Osteoblast (primary cell): ENCODE results near the gene ERP44. TPM values are rescaled to one million over a fixed set of nuclear protein-coding genes. Genes with fewer than 3 reads are reported as not detected.

Source experiments
- DNase-seq: peaks from one replicate; pipeline ENCODE4 v3.0.0; 2011; ENCODE audit warnings: low spot score, mixed read lengths; ENCODE audit not compliant: insufficient read length; ENCODE audit errors: missing footprints
- H2AFZ ChIP-seq: 2 replicates; pipeline ENCODE4 v1.6.0; 2011; ENCODE audit warnings: mild to moderate bottlenecking, low read length
- H3K27ac ChIP-seq: 2 replicates; pipeline ENCODE4 v1.5.1; 2011; ENCODE audit warnings: mild to moderate bottlenecking, low read depth, low read length, moderate library complexity
- H3K27me3 ChIP-seq: 2 replicates; pipeline ENCODE4 v1.6.0; 2012; ENCODE audit warnings: mild to moderate bottlenecking, control low read depth, inconsistent platforms, low read length, moderate library complexity; ENCODE audit not compliant: insufficient read depth
- H3K36me3 ChIP-seq: 2 replicates; pipeline ENCODE4 v1.5.1; 2011; ENCODE audit warnings: mild to moderate bottlenecking, low read length, control low read depth, moderate library complexity; ENCODE audit not compliant: insufficient read depth
- H3K4me1 ChIP-seq: 2 replicates; pipeline ENCODE4 v1.5.1; 2011; ENCODE audit warnings: mild to moderate bottlenecking, low read length, control low read depth, moderate library complexity; ENCODE audit not compliant: insufficient read depth
- H3K4me2 ChIP-seq: 2 replicates; pipeline ENCODE4 v1.6.0; 2011; ENCODE audit warnings: mild to moderate bottlenecking, low read length; ENCODE audit not compliant: insufficient read depth
- H3K4me3 ChIP-seq: fragments of 200-600 bp; sonication (generic); 3 replicates; pipeline ENCODE4 v1.5.1; 2012; ENCODE audit warnings: mild to moderate bottlenecking, low read length, inconsistent platforms; ENCODE audit not compliant: insufficient read depth
- H3K79me2 ChIP-seq: 2 replicates; pipeline ENCODE4 v1.6.0; 2012; ENCODE audit warnings: mild to moderate bottlenecking, low read length, control low read depth, inconsistent platforms; ENCODE audit not compliant: insufficient read depth
- H3K9me3 ChIP-seq: 2 replicates; pipeline ENCODE4 v1.5.1; 2011; ENCODE audit warnings: low read depth, low read length, control low read depth
- H4K20me1 ChIP-seq: 2 replicates; pipeline ENCODE4 v1.6.0; 2012; ENCODE audit warnings: mild to moderate bottlenecking, low read length, control low read depth; ENCODE audit not compliant: insufficient read depth
- total RNA-seq: library from RNA; depleted of rRNA; stranded (reverse); fragments of >200 nt; gene quantifications from 2 replicates; pipeline ENCODE4 v1.2.3, GENCODE V29; 2012
- TF ChIP-seq, protein P1 (sequence below): IDR thresholded peaks from 2 replicates; pipeline ENCODE4 v1.5.1; 2011; ENCODE audit warnings: mild to moderate bottlenecking, low read depth, low read length, moderate library complexity; ENCODE audit errors: extremely low read depth

ERP44 gene
- total RNA-seq, 1 donor, result 13.8 TPM

DNA sequence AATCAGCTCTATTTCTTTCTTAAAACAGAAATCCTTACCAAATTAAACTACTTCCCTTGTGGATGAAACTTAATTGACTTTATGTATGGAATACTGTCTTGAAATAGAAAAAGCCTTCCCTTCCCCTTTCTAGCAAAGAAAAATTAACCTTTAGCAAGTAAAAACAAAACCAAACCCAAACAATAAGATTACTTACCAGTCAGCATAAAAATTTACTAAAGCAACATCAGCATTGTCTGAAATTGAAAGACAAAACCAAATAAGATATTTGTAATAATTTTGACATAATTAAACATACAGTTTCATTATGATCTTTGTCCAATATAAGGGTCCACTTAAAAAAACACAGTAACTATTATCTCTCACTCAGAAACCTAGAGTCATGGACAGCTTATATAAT, 41.2 kb downstream of the ERP44 start:
- TF ChIP-seq, protein P1, sequence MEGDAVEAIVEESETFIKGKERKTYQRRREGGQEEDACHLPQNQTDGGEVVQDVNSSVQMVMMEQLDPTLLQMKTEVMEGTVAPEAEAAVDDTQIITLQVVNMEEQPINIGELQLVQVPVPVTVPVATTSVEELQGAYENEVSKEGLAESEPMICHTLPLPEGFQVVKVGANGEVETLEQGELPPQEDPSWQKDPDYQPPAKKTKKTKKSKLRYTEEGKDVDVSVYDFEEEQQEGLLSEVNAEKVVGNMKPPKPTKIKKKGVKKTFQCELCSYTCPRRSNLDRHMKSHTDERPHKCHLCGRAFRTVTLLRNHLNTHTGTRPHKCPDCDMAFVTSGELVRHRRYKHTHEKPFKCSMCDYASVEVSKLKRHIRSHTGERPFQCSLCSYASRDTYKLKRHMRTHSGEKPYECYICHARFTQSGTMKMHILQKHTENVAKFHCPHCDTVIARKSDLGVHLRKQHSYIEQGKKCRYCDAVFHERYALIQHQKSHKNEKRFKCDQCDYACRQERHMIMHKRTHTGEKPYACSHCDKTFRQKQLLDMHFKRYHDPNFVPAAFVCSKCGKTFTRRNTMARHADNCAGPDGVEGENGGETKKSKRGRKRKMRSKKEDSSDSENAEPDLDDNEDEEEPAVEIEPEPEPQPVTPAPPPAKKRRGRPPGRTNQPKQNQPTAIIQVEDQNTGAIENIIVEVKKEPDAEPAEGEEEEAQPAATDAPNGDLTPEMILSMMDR, result no peak
- peaks cover 7% of the 10 kb centered on the region for H4K20me1 ChIP-seq
- no peak for DNase-seq

DNA sequence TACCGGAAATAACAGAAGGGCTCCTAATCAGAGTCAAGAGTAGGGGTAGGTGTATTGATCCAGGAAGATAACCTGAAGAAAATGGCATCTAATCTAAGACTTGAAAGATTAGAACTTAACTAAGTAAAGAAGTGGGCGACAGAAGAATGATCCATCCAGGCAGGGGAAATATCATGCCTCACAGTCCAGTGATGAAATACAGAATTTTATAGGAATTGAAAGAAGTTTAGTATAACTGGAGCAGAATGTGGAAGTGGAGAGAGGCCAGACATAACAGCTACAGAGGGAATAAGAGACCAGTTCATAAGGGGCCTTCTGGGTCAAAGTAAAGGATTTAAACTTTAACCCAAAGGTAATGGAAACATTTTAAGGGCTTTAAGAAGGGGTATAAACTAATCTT, 42.2 kb downstream of the ERP44 start:
- TF ChIP-seq, protein P1, result no peak
- no peak overlapping the region for H3K27ac ChIP-seq
- H3K4me2 ChIP-seq, result no peak overlapping the region
- no peak overlapping the region for H2AFZ ChIP-seq
- no peaks in the 10 kb centered on the region for H4K20me1 ChIP-seq
- H3K4me1 ChIP-seq, result no peaks in the 10 kb centered on the region
- peaks cover 8% of the 10 kb centered on the region for H3K36me3 ChIP-seq
- H3K27me3 ChIP-seq, result no peaks in the 10 kb centered on the region
- H3K4me3 ChIP-seq, result no peak overlapping the region
- peaks cover 3% of the 10 kb centered on the region for H3K79me2 ChIP-seq
- DNase-seq, result peak; percentile 42
- no peaks in the 10 kb centered on the region for H3K9me3 ChIP-seq

More for the DNA sequence above, 41.2 kb downstream of the ERP44 start:
- Histone ChIP-seq H3K4me1 (no peaks in the 10 kb centered on the region), H3K9me3 (no peaks in the 10 kb centered on the region), H3K4me3 (no peak overlapping the region), H3K4me2 (no peak overlapping the region), H3K36me3 (no peaks in the 10 kb centered on the region), H2AFZ (no peak overlapping the region), H3K27ac (no peak overlapping the region), H3K79me2 (peaks cover 8% of the 10 kb centered on the region), H3K27me3 (no peaks in the 10 kb centered on the region)

DNA sequence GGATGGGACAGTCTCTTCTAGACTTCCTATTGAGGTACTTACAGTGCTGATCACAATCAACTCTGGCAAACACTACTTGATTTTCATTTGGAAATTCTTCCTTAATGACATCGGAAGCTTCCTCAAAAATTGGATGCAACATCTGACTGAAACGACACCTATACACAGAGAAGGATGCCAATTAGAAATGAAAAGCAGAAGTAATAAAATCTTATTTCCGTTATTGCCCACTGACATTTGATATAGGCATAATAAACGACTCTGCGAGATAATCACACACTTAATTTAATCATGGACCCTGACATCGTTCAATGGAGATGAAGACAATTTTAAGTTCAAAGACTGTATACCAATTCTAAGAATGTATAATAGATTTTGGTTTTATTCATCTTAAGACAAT, 46.4 kb downstream of the ERP44 start:
- peaks cover 9% of the 10 kb centered on the region for H3K36me3 ChIP-seq
- no peak overlapping the region for H3K4me3 ChIP-seq
- H2AFZ ChIP-seq, result no peak overlapping the region
- no peaks in the 10 kb centered on the region for H3K27me3 ChIP-seq
- no peaks in the 10 kb centered on the region for H3K9me3 ChIP-seq
- TF ChIP-seq, protein P1, result no peak
- H4K20me1 ChIP-seq, result peaks cover 3% of the 10 kb centered on the region
- no peak for DNase-seq
- no peak overlapping the region for H3K27ac ChIP-seq
- peaks cover 4% of the 10 kb centered on the region for H3K79me2 ChIP-seq
- peaks cover 3% of the 10 kb centered on the region for H3K4me1 ChIP-seq
- no peak overlapping the region for H3K4me2 ChIP-seq

DNA sequence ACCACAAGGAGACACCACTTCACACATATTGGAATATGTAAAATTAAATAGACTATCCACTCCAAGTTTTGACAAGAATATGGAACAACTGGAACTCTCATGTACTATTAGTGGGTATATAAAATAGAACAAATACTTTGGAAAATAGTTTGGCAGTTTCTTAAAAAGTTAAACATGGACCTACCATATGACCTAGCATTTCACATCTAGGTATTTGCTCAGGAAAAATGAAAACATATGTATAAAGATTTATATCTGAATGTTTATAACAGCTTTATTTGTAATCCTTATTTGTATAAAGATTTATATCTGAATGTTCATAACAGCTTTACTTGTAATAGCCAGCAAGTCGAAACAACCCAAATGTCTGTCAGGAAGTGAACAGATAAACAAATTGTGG, 49.2 kb downstream of the ERP44 start:
- Histone ChIP-seq H3K9me3 (no peaks in the 10 kb centered on the region), H3K4me2 (no peak overlapping the region), H4K20me1 (peaks cover 3% of the 10 kb centered on the region), H2AFZ (no peak overlapping the region), H3K27me3 (no peaks in the 10 kb centered on the region), H3K36me3 (peaks cover 9% of the 10 kb centered on the region), H3K79me2 (peaks cover 13% of the 10 kb centered on the region), H3K4me1 (peaks cover 3% of the 10 kb centered on the region), H3K4me3 (no peak overlapping the region), H3K27ac (no peak overlapping the region)
- TF ChIP-seq, protein P1, result no peak
- DNase-seq, result no peak
